Prostate gland (tissue), 2 donors: Measurements from ENCODE around the gene CLSTN3.

ENCODE experiments used
- CTCF ChIP-seq, 4 experiments: fragments of 200-600 bp in 2 of 4; fragments of 450-650 bp in 2 of 4; sonication (generic) in 2 of 4; IDR thresholded peaks; 1 replicate in 3 of 4; 2 replicates in 1 of 4; pipeline ENCODE4 v1.5.1; 2016 to 2019; ENCODE audit warnings: antibody characterized with exemption in 4 of 4, mild to moderate bottlenecking in 2 of 4, moderate library complexity in 2 of 4
- POLR2AphosphoS5 ChIP-seq: sonication (generic); formaldehyde crosslinking; IDR thresholded peaks from one replicate; pipeline ENCODE4 v1.6.1; 2017; ENCODE audit warnings: antibody characterized with exemption

GRCh38 chr12:7141351-7142005 is 11.3 kb downstream of the CLSTN3 start:
- TF ChIP-seq CTCF (IDR thresholded peaks at IDR 0.05): no peak
- no peak for TF ChIP-seq POLR2AphosphoS5
